Measurements from ENCODE around the gene CCDC92. TPM values are rescaled to one million over a fixed set of nuclear protein-coding genes. Genes with fewer than 3 reads are reported as not detected.

CCDC92 gene
- total and polyA plus RNA-seq, 2 of the 13 experiments (the other 11 are each of a cell fraction or from before 2014, with no cell fraction given), result 5.4 to 14.7 TPM

DNA sequence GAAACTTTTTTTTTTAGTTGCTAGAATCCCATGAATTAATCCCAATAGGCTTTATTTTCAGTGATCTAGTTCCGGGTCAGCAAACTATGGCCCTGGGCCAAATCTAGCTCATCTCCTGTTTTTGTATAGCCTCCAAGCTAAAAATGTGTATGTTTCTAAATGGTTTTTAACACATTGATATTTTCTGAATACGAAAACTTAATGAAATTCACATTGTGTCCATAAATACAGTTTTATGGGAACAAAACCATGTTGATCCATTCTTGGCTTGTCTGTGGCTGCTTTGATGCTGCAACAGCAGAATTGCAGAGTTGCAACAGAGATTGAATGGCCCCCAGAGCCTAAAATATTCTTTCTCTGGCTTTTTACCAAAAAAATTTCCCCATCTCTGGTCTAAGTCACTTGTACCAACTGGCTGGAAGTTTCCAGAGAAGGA, 47.9 kb upstream of the CCDC92 start (continued):
- TF ChIP-seq, protein P1, sequence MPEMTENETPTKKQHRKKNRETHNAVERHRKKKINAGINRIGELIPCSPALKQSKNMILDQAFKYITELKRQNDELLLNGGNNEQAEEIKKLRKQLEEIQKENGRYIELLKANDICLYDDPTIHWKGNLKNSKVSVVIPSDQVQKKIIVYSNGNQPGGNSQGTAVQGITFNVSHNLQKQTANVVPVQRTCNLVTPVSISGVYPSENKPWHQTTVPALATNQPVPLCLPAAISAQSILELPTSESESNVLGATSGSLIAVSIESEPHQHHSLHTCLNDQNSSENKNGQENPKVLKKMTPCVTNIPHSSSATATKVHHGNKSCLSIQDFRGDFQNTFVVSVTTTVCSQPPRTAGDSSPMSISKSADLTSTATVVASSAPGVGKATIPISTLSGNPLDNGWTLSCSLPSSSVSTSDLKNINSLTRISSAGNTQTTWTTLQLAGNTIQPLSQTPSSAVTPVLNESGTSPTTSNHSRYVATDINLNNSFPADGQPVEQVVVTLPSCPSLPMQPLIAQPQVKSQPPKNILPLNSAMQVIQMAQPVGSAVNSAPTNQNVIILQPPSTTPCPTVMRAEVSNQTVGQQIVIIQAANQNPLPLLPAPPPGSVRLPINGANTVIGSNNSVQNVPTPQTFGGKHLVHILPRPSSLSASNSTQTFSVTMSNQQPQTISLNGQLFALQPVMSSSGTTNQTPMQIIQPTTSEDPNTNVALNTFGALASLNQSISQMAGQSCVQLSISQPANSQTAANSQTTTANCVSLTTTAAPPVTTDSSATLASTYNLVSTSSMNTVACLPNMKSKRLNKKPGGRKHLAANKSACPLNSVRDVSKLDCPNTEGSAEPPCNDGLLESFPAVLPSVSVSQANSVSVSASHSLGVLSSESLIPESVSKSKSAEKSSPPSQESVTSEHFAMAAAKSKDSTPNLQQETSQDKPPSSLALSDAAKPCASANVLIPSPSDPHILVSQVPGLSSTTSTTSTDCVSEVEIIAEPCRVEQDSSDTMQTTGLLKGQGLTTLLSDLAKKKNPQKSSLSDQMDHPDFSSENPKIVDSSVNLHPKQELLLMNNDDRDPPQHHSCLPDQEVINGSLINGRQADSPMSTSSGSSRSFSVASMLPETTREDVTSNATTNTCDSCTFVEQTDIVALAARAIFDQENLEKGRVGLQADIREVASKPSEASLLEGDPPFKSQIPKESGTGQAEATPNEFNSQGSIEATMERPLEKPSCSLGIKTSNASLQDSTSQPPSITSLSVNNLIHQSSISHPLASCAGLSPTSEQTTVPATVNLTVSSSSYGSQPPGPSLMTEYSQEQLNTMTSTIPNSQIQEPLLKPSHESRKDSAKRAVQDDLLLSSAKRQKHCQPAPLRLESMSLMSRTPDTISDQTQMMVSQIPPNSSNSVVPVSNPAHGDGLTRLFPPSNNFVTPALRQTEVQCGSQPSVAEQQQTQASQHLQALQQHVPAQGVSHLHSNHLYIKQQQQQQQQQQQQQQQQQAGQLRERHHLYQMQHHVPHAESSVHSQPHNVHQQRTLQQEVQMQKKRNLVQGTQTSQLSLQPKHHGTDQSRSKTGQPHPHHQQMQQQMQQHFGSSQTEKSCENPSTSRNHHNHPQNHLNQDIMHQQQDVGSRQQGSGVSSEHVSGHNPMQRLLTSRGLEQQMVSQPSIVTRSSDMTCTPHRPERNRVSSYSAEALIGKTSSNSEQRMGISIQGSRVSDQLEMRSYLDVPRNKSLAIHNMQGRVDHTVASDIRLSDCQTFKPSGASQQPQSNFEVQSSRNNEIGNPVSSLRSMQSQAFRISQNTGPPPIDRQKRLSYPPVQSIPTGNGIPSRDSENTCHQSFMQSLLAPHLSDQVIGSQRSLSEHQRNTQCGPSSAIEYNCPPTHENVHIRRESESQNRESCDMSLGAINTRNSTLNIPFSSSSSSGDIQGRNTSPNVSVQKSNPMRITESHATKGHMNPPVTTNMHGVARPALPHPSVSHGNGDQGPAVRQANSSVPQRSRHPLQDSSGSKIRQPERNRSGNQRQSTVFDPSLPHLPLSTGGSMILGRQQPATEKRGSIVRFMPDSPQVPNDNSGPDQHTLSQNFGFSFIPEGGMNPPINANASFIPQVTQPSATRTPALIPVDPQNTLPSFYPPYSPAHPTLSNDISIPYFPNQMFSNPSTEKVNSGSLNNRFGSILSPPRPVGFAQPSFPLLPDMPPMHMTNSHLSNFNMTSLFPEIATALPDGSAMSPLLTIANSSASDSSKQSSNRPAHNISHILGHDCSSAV (CRISPR knock-in tag; IDR thresholded peaks at IDR 0.05; ENCODE audit: borderline replicate concordance), result no peak
- TF ChIP-seq SMAD9 (CRISPR knock-in tag; IDR thresholded peaks at IDR 0.05) (no peak), TRIM24 (CRISPR knock-in tag; IDR thresholded peaks at IDR 0.05) (no peak), NR2F2 (IDR thresholded peaks at IDR 0.05; ENCODE audit: borderline replicate concordance, low read depth) (no peak), ISL2 (CRISPR knock-in tag; IDR thresholded peaks at IDR 0.05) (no peak), TEAD3 (CRISPR knock-in tag; optimal IDR thresholded peaks at IDR 0.05; ENCODE audit: borderline replicate concordance) (no peak), ZNF724P (CRISPR knock-in tag; IDR thresholded peaks at IDR 0.05; ENCODE audit: borderline replicate concordance) (no peak), FOXO1 (CRISPR knock-in tag; IDR thresholded peaks at IDR 0.05) (no peak), MTA3 (CRISPR knock-in tag; IDR thresholded peaks at IDR 0.05) (no peak)

All from HepG2 (cell line).